WI38 (cell line): ENCODE results near the gene PFDN5.

ENCODE experiments used
- H3K4me3 ChIP-seq: 2 replicates; pipeline ENCODE4 v1.5.1; 2011; ENCODE audit warnings: low read depth, mild to moderate bottlenecking, control low read depth, low read length
- TF ChIP-seq, protein P1 (sequence below): IDR thresholded peaks from 2 replicates; pipeline ENCODE4 v1.5.1; 2012; ENCODE audit warnings: low read depth, mild to moderate bottlenecking, control low read depth, low read length

PFDN5 gene

DNA sequence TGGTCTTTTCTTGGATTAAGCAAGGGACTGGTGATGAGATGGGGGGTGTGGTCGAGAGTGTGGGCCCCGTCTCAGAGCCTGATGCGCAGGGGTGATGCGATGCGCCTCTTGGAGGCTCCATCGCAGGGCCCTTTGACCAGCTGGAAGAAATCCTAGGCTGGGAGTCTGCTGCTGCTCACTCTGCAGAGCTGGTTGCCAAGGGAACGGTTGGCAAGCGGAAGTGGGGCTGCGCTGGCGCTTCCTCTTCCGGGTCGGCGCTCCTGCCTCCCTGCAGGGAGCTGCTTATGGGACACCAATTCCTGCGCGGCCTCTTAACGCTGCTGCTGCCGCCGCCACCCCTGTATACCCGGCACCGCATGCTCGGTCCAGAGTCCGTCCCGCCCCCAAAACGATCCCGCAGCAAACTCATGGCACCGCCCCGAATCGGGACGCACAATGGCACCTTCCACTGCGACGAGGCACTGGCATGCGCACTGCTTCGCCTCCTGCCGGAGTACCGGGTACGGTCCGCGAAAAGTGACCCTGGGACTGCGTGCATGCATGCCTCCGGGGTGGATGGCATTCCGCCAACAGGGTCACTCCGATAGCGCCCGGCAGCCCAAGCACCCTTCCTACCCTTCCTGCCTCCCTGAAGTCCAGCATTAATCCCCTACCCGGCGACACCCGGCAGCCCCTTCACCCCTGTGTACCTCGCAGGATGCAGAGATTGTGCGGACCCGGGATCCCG lies 4.3 kb downstream of the PFDN5 start, which contains the start of gene MYG1:
Gene MYG1 (plus strand): TSS at position 242 of the 727 bp plus-strand sequence. CDS start 43 bp downstream, at position 285.
- TF ChIP-seq, protein P1, sequence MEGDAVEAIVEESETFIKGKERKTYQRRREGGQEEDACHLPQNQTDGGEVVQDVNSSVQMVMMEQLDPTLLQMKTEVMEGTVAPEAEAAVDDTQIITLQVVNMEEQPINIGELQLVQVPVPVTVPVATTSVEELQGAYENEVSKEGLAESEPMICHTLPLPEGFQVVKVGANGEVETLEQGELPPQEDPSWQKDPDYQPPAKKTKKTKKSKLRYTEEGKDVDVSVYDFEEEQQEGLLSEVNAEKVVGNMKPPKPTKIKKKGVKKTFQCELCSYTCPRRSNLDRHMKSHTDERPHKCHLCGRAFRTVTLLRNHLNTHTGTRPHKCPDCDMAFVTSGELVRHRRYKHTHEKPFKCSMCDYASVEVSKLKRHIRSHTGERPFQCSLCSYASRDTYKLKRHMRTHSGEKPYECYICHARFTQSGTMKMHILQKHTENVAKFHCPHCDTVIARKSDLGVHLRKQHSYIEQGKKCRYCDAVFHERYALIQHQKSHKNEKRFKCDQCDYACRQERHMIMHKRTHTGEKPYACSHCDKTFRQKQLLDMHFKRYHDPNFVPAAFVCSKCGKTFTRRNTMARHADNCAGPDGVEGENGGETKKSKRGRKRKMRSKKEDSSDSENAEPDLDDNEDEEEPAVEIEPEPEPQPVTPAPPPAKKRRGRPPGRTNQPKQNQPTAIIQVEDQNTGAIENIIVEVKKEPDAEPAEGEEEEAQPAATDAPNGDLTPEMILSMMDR, result no peak
- peak within 1 kb of the TSS; percentile 82 for H3K4me3 ChIP-seq

DNA sequence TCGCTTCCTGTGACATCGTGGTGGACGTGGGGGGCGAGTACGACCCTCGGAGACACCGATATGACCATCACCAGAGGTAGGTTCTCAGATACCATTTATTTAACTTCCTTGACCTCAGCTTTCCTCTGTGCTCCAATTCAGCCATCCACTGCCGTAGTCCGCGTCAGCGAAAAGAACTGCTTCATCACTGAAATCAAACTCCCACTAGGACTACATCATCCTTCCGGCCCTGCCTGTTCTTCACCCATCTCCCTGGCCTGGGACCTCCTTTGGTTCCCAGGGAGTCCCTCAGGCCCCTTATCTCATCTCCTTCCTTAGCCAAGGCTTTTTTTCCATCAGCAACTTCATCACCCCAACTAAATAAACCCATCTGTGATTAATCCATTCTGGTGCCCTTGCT lies 4.8 kb downstream of the PFDN5 start:
- H3K4me3 ChIP-seq, result peak overlapping the region; percentile 82
- TF ChIP-seq, protein P1, result no peak

DNA sequence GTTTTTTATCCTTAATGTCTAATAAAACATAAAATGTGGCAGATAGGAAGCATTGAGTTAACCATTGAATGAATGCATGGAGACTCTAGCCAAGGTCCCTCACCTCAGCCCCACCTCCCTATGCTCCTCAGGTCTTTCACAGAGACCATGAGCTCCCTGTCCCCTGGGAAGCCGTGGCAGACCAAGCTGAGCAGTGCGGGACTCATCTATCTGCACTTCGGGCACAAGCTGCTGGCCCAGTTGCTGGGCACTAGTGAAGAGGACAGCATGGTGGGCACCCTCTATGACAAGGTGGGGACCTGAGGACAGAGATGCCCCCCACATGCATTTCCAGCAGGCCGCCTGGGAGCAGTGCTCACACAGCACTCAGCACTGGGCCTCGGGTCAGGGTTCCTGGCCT lies 7.6 kb downstream of the PFDN5 start:
- H3K4me3 ChIP-seq, result no peak overlapping the region
- TF ChIP-seq, protein P1, result no peak

DNA sequence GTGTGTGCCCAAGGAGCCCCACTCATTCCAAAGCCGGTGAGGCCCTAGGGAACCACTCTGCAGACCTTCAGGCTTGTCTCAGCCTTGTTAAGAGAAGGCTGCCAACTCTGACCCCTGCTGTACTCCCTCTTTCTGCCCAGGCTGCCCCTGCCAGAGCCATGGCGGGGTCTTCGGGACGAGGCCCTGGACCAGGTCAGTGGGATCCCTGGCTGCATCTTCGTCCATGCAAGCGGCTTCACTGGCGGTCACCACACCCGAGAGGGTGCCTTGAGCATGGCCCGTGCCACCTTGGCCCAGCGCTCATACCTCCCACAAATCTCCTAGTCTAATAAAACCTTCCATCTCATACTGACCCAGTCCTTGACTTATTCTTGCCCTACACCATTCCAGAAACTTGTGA lies 11.5 kb downstream of the PFDN5 start:
- H3K4me3 ChIP-seq, result no peak overlapping the region
- TF ChIP-seq, protein P1, result no peak

DNA sequence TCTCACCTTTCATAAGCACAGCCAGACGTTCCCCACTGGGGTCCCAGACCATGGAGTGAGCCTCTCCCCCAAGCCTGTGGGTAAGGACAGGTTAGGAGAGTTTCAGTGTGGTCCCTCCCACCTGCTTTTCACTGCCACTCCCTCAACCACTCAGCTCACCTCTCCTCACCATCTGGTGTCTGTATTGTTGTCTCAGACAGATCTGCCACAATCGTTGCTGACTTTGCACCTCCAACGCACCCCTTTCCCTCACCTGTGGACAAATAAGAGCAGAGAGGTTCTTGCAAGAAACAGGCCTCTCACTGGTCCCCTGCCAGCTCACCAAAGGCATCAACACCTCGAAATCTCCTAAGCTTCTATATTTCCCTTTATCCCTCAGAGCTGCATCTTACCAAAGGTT lies 12.9 kb downstream of the PFDN5 start:
- TF ChIP-seq, protein P1, result no peak
- no peak overlapping the region for H3K4me3 ChIP-seq

DNA sequence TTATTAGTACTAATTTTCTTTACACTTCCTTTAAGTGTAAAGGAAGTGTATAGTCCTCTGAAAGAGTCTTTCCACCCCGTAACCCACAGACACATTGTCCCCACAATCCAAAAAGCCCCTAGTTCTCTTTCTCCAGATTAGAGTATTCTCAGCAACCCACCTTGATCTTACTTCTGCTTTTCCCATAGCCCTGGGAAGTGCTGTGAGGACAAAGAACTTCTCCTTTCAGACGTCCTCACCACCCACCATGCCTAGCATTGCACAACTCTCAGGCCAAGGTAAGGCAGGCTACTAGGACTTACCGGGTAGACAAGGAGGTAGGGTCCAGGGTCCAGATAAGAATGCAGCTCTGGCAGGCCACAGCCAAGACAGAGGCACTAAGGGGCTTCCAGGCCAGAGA lies 18.7 kb downstream of the PFDN5 start:
- H3K4me3 ChIP-seq, result no peak overlapping the region
- TF ChIP-seq, protein P1, result no peak

DNA sequence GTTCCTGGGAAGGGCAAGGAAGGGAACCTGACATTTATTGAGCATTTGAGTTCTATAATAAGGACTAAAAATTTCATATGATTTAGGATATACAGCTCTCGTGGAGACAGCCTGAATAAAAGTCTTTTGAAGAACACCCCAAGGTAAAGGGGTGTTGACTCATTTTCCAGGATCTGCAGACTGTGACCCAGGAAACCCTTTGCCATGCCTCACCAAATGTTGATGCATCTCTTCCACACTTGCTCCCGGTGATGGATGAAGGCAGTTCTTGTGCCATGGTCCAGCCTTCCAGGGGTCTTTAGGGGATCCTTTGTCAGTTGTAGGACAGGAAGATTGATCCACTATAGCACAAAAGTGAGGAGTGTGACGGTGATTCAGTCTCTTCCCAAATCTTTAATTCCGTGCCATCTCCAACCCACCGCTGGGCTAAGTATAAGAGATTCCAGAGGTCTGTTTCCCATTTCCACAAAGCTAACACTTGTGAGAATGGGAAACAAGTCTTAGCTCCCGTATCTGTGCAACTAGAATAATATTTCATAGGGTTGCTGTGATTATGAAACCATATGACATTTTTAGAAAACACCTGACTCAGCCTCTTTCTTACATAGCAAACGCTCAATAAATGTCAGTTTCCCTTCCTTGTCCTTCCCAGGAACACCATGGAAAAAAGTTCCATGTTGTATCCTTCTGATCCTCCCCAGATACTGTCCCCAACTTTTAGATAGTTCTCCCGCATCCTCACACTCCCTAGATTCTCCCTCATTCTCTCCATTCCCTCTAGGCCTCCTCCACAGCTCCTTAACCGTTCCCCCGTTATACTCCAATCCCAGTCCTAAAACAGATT lies 25.2 kb downstream of the PFDN5 start:
- TF ChIP-seq, protein P1, result no peak
- peak overlapping the region; percentile 88 for H3K4me3 ChIP-seq
